Subcutaneous adipose tissue (tissue), 4 donors: Measurements from ENCODE around the gene HNRNPA3. TPM values are rescaled to one million over a fixed set of nuclear protein-coding genes. Genes with fewer than 3 reads are reported as not detected.

Experiments used
- total RNA-seq, 4 donors: library from RNA; depleted of rRNA; stranded (reverse); fragments of >200 nt; gene quantifications; one replicate each; pipeline ENCODE4 v1.1.0, GENCODE V29; 2016
- TF ChIP-seq, protein P1 (sequence below): fragments of 450-650 bp; IDR thresholded peaks from one replicate; pipeline ENCODE4 v1.5.1; 2016; ENCODE audit warnings: low read depth, mild to moderate bottlenecking, control low read depth, antibody characterized with exemption, moderate library complexity

The HNRNPA3 gene
- total RNA-seq, 4 donors from 2014 or later = 48.6 to 104 (median 64.7) TPM

DNA sequence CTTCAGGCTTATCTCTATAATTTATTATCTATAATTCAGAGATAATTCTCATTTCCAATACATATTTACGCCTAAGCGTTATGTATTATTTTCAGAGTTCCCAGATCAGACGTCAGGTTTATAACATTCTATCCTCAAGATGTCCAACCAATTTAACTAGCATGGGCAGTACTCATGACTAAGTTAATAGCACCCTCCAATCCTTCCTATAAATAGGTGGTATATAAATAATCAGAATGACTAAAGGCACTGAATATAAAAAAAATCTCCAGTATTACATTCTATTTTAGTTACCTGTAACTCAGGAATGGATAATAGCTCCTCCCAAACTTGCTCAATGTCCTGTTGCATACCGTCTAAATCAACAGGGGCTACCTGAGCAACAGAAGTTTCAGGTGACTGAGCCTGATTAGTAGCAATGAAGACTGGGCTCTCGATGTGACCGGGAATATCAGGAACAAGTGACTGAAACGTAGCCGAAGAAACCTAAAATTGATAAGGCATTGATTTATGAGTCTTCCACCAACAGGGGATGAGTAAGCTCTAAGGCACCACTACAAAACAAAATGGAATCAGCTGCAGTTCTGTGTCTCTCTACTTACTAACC is 19.6 kb downstream of the HNRNPA3 start:
- TF ChIP-seq, protein P1, sequence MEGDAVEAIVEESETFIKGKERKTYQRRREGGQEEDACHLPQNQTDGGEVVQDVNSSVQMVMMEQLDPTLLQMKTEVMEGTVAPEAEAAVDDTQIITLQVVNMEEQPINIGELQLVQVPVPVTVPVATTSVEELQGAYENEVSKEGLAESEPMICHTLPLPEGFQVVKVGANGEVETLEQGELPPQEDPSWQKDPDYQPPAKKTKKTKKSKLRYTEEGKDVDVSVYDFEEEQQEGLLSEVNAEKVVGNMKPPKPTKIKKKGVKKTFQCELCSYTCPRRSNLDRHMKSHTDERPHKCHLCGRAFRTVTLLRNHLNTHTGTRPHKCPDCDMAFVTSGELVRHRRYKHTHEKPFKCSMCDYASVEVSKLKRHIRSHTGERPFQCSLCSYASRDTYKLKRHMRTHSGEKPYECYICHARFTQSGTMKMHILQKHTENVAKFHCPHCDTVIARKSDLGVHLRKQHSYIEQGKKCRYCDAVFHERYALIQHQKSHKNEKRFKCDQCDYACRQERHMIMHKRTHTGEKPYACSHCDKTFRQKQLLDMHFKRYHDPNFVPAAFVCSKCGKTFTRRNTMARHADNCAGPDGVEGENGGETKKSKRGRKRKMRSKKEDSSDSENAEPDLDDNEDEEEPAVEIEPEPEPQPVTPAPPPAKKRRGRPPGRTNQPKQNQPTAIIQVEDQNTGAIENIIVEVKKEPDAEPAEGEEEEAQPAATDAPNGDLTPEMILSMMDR = no peak

DNA sequence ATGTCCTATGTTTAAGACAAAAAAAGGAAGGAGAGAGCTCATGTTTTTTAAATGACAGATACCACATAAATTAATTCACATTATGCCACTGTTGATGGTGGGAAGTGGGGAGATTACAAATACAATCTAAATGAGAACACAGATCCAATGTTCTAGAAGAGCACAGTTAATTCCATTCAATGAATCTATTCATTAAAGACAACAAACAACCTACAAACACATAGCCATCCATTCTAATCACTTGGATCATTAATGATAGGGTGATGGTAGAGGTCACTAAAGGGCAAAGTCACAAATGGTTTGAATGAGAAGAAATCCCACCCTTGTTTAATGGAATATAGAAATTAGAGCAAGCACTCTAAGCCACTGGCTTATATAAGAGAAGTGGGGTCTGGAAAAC is 21.7 kb downstream of the HNRNPA3 start:
- TF ChIP-seq, protein P1 = no peak

DNA sequence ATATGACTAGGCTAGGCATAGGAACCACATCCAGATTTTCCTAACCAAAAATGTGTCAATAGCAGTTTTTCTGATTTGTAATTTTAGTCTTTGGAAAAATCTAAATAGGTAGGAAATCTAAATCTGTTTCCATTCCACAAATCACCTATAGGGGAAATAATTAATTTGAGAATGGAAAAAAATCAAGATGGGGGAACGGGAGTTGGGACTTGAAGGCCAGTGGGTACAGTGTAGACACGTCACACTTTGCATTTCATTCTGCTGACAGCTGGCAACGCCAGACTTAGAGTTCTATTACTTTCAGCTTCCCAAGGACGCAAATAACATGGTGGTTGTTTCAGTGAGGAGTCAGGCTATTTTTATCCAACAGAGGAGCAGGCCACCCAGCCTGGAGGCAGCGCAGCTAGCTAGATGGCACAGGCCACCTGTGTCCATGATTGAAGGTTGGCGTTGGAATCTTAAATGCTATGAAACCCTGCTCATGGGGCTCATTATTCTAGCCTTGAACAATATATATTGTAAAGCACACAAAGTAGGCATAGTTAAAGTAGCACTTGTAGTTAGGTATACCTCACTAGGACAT is 23.4 kb downstream of the HNRNPA3 start:
- TF ChIP-seq, protein P1 = no peak

DNA sequence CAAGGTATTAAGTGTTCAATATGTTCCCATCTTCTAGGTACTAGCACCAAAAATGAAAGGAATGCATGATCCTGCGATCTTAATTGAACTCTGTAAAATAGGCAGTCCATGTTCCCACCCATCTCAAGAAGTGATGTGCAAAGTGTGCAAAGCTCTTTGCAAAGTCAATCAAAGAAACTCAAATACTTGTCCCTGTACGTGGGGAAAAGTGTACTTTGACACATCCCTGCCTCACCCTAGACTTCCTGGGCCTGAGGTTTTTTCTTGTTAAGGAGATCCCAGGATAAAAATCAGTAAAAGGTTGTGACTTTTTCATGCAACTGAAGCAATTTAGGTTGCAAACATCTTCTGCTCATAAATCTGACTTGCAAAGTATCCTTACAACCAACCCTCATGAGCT is 25.3 kb downstream of the HNRNPA3 start:
- TF ChIP-seq, protein P1 = no peak

DNA sequence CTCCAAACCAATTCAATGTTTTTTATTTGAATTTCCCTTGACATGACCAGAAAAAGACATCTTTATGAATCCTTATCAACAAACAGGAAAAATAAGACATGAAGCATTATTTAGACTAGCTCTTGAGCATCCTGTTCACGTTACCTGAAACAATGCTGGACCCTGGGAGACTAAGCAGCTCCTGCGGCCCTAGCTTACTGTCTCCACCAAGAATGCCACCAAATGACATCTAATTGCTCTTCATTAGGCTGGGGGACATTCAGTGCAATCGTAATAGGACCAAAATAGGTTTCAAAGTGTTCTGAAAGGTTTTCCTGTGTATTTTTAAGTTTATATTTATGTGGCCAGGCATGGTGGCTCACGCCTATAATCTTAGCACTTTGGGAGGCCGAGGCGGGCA is 26.5 kb downstream of the HNRNPA3 start:
- TF ChIP-seq, protein P1 = no peak

DNA sequence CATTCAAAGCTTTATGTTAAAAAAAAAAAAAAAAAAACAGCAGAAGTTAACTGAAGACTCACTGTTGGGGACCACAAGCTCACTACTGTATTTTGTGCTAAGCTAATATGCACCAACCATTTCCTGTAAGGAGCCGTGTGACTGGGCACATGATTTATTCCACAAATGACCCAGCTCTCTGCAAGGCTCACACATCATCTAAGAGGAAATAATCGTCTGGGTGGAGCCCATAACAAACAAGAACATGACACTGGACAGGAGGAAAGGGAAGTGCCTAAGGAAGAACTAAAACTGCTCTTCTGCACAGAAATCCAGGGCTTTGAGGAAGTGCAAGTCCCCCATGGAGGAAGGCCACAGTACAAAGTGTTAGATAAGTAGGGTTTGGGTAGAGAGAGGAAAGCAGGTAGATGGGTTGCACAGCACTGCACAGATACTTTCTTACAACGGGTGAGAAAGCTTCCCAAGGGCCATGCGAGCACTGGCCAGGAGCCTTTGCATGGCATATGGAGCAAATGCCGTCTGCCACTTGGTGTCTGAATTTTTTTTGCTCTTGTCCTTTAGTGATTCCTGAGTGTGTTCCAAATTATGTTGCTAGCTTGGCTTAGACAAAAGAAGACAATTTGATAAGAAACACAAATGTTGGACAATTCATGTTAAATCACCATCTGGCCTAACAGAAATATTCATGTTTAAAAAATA is 27.5 kb downstream of the HNRNPA3 start:
- TF ChIP-seq, protein P1 = no peak

DNA sequence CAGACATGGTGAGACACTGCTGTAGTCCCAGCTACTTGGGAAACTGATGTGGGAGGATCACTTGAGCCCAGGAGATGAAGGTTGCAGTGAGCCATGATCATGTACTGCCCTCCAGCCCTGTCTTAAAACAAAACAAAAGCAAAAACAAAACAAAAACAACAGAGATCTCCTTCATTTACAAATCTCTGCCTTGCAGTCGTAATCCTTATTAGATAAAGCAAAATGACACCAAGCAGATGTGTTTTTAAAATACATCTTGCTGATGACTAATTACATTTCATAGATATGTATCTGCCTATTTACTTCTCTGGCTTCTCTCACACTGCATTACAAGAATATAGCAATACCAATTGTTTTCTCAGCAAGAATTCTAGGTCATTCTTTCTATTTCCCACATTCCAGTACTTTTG is 29.1 kb downstream of the HNRNPA3 start:
- TF ChIP-seq, protein P1 = no peak
